Measurements from ENCODE around the gene ARHGEF12.

- no peak for TF ChIP-seq CTCF (conservative IDR thresholded peaks at IDR 0.05; ENCODE audit: low read depth, low read length)
- TF ChIP-seq EZH2 (IDR thresholded peaks at IDR 0.05; ENCODE audit: low read length, unreplicated experiment) = no peak
These were observed 88.7 kb downstream of the ARHGEF12 start for GRCh38 chr11:120424970-120425332.
